Neural cell (in vitro differentiated cells): Measurements from ENCODE around the gene SOS1. TPM values are rescaled to one million over a fixed set of nuclear protein-coding genes. Genes with fewer than 3 reads are reported as not detected.

Experiments
- H2AFZ ChIP-seq: fragments of 200-600, 300-800 bp; sonication (generic), shearing (Covaris generic); 2 replicates; pipeline ENCODE4 v1.6.0; 2014; ENCODE audit warnings: low read depth, mild to moderate bottlenecking, antibody characterized with exemption, low read length, moderate library complexity
- H3F3A ChIP-seq: fragments of 200-600 bp; shearing (Covaris generic); 2 replicates; pipeline ENCODE4 v1.6.1; 2016; ENCODE audit warnings: mild to moderate bottlenecking, moderate library complexity, mixed read lengths, antibody characterized with exemption, low read length; ENCODE audit not compliant: insufficient read depth, poor library complexity, severe bottlenecking
- H3K27ac ChIP-seq: fragments of 200-600, 300-800 bp; sonication (generic), shearing (Covaris generic); 2 replicates; pipeline ENCODE4 v1.5.1; 2014; ENCODE audit warnings: mild to moderate bottlenecking, low read length, moderate library complexity
- H3K27me3 ChIP-seq: fragments of 300-800, 200-600 bp; sonication (generic), shearing (Covaris generic); 2 replicates; pipeline ENCODE4 v1.6.0; 2014; ENCODE audit warnings: mild to moderate bottlenecking, low read depth, low read length, moderate library complexity; ENCODE audit not compliant: insufficient read depth
- H3K36me3 ChIP-seq: fragments of 300-800, 200-600 bp; sonication (generic), shearing (Covaris generic); 2 replicates; pipeline ENCODE4 v1.5.1; 2014; ENCODE audit warnings: mild to moderate bottlenecking, antibody characterized with exemption, low read length, moderate library complexity; ENCODE audit not compliant: insufficient read depth
- H3K4me2 ChIP-seq: fragments of 300-800, 200-600 bp; sonication (generic), shearing (Covaris generic); 2 replicates; pipeline ENCODE4 v1.6.0; 2014; ENCODE audit warnings: mild to moderate bottlenecking, low read length
- H3K4me3 ChIP-seq: fragments of 300-800, 200-600 bp; sonication (generic), shearing (Covaris generic); 2 replicates; pipeline ENCODE4 v1.5.1; 2014; ENCODE audit warnings: mild to moderate bottlenecking, low read length, moderate library complexity
- H3K79me2 ChIP-seq: fragments of 200-600 bp; shearing (Covaris generic); replicated peaks from 2 replicates; pipeline ENCODE4 v1.6.0; 2014; ENCODE audit warnings: mild to moderate bottlenecking, low read length, moderate library complexity; ENCODE audit not compliant: insufficient read depth
- H3K9ac ChIP-seq: fragments of 300-800, 200-600 bp; sonication (generic), shearing (Covaris generic); 2 replicates; pipeline ENCODE4 v1.6.1; 2016; ENCODE audit warnings: mild to moderate bottlenecking, low read length, mixed read lengths
- H3K9me2 ChIP-seq: fragments of 200-600 bp; shearing (Covaris generic); 2 replicates; pipeline ENCODE4 v1.6.1; 2016; ENCODE audit warnings: mild to moderate bottlenecking, low read length, mixed read lengths; ENCODE audit not compliant: insufficient read depth
- H3K9me3 ChIP-seq: fragments of 200-600, 300-800 bp; sonication (generic), shearing (Covaris generic); 2 replicates; pipeline ENCODE4 v1.6.1; 2016; ENCODE audit warnings: mild to moderate bottlenecking, mixed run types, low read length, moderate library complexity, mixed read lengths
- H4K20me1 ChIP-seq: fragments of 200-600 bp; shearing (Covaris generic); 2 replicates; pipeline ENCODE4 v1.6.1; 2016; ENCODE audit warnings: mild to moderate bottlenecking, mixed run types; ENCODE audit not compliant: insufficient read depth
- EP300 ChIP-seq: fragments of 450-650 bp; conservative IDR thresholded peaks from 2 replicates; pipeline ENCODE4 v1.6.1; 2014; ENCODE audit warnings: antibody characterized with exemption, mild to moderate bottlenecking, moderate library complexity; ENCODE audit not compliant: poor library complexity, severe bottlenecking
- EZH2 ChIP-seq: fragments of 200-600, 300-800 bp; shearing (Covaris generic), sonication (generic); IDR thresholded peaks from 2 replicates; pipeline ENCODE4 v1.6.1; 2014; ENCODE audit warnings: antibody characterized with exemption, low read length, borderline replicate concordance, mild to moderate bottlenecking; ENCODE audit not compliant: insufficient read depth, poor library complexity, severe bottlenecking
- MXI1 ChIP-seq: fragments of 450-650 bp; conservative IDR thresholded peaks from 2 replicates; pipeline ENCODE4 v1.6.1; 2014; ENCODE audit warnings: antibody characterized with exemption, mild to moderate bottlenecking; ENCODE audit not compliant: poor library complexity, severe bottlenecking
- POLR2AphosphoS5 ChIP-seq: IDR thresholded peaks from 2 replicates; pipeline ENCODE4 v1.6.1; 2012
- RAD21 ChIP-seq: fragments of 450-650 bp; conservative IDR thresholded peaks from 2 replicates; pipeline ENCODE4 v1.6.1; 2014; ENCODE audit warnings: antibody characterized with exemption, mild to moderate bottlenecking, moderate library complexity
- TAF1 ChIP-seq: IDR thresholded peaks from 2 replicates; pipeline ENCODE4 v1.6.1; 2012; ENCODE audit warnings: low read depth
- polyA plus RNA-seq: library from polyadenylated mRNA; depleted of rRNA; stranded (reverse); fragments of >200 nt; gene quantifications from 2 replicates; pipeline ENCODE4 v1.2.3, GENCODE V29; 2014
- TF ChIP-seq, protein P1 (sequence below): IDR thresholded peaks from 2 replicates; pipeline ENCODE4 v1.6.1; 2012; ENCODE audit warnings: borderline replicate concordance
- TF ChIP-seq, protein P2 (sequence below): fragments of 450-650 bp; IDR thresholded peaks from 2 replicates; pipeline ENCODE4 v1.5.1; 2014; ENCODE audit warnings: antibody characterized with exemption, mild to moderate bottlenecking, moderate library complexity; ENCODE audit not compliant: poor library complexity, severe bottlenecking

Gene SOS1
- polyA plus RNA-seq, 1 donor from 2014 or later: 19.0 TPM

DNA sequence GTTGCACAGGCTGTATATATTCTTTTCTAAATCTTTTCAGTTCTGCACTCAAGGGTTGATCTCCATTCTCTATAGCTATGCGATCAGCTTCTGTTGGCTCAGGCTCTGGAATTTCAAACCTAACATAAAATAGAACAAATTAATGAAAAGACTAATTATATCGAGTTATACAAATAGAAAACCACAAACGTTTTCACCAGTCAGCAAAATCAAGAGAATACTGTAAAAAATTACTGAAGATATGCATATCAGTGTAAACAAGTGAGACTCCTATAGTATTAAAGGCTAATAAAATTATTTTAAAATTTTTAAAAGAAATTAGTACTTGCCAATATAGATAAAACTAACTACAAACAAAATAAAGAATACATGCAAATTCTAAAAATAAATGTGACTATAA is 107.0 kb downstream of the SOS1 start:
- Histone ChIP-seq H4K20me1 (no peaks in the 10 kb centered on the region), H3K79me2 (no peaks in the 10 kb centered on the region), H3K36me3 (peaks cover 16% of the 10 kb centered on the region), H3F3A (no peaks in the 10 kb centered on the region), H3K9me3 (no peaks in the 10 kb centered on the region), H2AFZ (no peak overlapping the region), H3K4me3 (no peak overlapping the region), H3K9me2 (no peaks in the 10 kb centered on the region), H3K27ac (no peak overlapping the region), H3K4me2 (no peak overlapping the region), H3K27me3 (no peaks in the 10 kb centered on the region), H3K9ac (no peak overlapping the region)
- TF ChIP-seq POLR2AphosphoS5 (no peak), TAF1 (no peak), MXI1 (no peak)
- TF ChIP-seq, protein P1, sequence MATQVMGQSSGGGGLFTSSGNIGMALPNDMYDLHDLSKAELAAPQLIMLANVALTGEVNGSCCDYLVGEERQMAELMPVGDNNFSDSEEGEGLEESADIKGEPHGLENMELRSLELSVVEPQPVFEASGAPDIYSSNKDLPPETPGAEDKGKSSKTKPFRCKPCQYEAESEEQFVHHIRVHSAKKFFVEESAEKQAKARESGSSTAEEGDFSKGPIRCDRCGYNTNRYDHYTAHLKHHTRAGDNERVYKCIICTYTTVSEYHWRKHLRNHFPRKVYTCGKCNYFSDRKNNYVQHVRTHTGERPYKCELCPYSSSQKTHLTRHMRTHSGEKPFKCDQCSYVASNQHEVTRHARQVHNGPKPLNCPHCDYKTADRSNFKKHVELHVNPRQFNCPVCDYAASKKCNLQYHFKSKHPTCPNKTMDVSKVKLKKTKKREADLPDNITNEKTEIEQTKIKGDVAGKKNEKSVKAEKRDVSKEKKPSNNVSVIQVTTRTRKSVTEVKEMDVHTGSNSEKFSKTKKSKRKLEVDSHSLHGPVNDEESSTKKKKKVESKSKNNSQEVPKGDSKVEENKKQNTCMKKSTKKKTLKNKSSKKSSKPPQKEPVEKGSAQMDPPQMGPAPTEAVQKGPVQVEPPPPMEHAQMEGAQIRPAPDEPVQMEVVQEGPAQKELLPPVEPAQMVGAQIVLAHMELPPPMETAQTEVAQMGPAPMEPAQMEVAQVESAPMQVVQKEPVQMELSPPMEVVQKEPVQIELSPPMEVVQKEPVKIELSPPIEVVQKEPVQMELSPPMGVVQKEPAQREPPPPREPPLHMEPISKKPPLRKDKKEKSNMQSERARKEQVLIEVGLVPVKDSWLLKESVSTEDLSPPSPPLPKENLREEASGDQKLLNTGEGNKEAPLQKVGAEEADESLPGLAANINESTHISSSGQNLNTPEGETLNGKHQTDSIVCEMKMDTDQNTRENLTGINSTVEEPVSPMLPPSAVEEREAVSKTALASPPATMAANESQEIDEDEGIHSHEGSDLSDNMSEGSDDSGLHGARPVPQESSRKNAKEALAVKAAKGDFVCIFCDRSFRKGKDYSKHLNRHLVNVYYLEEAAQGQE: no peak

DNA sequence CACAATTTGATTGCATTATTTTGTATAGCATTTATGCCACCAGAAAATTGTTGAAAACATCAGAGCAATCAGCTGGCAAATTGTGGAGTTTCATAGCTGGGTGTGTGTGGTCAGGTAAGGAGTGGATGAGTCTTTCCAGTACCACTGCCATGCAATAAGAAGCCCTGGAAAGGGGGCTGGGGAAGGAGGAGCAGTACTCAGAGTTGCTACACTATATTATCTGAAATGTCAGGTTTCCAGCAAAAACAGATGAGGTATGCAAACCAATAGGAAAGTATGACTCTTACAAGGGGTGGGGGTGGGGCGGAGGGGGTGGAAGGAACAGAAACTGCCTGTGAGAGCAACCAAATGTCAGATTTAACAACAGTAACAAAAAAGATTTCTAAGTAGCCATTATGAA is 112.2 kb downstream of the SOS1 start:
- H3K9me2 ChIP-seq: no peaks in the 10 kb centered on the region
- H3K9me3 ChIP-seq: no peaks in the 10 kb centered on the region
- no peak overlapping the region for H2AFZ ChIP-seq
- H3K36me3 ChIP-seq: peaks cover 16% of the 10 kb centered on the region
- no peaks in the 10 kb centered on the region for H4K20me1 ChIP-seq
- H3K4me2 ChIP-seq: no peak overlapping the region
- TF ChIP-seq EP300 (no peak), MXI1 (no peak), EZH2 (no peak), RAD21 (no peak), TAF1 (no peak), POLR2AphosphoS5 (no peak)
- TF ChIP-seq, protein P1: no peak
- TF ChIP-seq, protein P2, sequence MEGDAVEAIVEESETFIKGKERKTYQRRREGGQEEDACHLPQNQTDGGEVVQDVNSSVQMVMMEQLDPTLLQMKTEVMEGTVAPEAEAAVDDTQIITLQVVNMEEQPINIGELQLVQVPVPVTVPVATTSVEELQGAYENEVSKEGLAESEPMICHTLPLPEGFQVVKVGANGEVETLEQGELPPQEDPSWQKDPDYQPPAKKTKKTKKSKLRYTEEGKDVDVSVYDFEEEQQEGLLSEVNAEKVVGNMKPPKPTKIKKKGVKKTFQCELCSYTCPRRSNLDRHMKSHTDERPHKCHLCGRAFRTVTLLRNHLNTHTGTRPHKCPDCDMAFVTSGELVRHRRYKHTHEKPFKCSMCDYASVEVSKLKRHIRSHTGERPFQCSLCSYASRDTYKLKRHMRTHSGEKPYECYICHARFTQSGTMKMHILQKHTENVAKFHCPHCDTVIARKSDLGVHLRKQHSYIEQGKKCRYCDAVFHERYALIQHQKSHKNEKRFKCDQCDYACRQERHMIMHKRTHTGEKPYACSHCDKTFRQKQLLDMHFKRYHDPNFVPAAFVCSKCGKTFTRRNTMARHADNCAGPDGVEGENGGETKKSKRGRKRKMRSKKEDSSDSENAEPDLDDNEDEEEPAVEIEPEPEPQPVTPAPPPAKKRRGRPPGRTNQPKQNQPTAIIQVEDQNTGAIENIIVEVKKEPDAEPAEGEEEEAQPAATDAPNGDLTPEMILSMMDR: no peak
- no peaks in the 10 kb centered on the region for H3F3A ChIP-seq
- no peak overlapping the region for H3K9ac ChIP-seq
- no peaks in the 10 kb centered on the region for H3K27me3 ChIP-seq
- no peak overlapping the region for H3K27ac ChIP-seq
- no peaks in the 10 kb centered on the region for H3K79me2 ChIP-seq
- no peak overlapping the region for H3K4me3 ChIP-seq
